MG63 (cell line): ENCODE data around the gene RPN2. TPM values are rescaled to one million over a fixed set of nuclear protein-coding genes. Genes with fewer than 3 reads are reported as not detected.

Source experiments
- DNase-seq: peaks from one replicate; pipeline ENCODE4 v3.0.0-alpha.2; 2020
- H3K27me3 ChIP-seq: fragments of 250-450 bp; sonication (Bioruptor Pico); 2 replicates; pipeline ENCODE4 v1.5.1; 2020; ENCODE audit warnings: mild to moderate bottlenecking, moderate library complexity
- H3K36me3 ChIP-seq: fragments of 250-450 bp; sonication (Bioruptor Pico); 2 replicates; pipeline ENCODE4 v1.5.1; 2020; ENCODE audit warnings: mild to moderate bottlenecking, moderate library complexity
- H3K4me3 ChIP-seq: fragments of 250-450 bp; sonication (Bioruptor Pico); 2 replicates; pipeline ENCODE4 v1.5.1; 2020; ENCODE audit warnings: mild to moderate bottlenecking, moderate library complexity
- H3K9me3 ChIP-seq: fragments of 250-450 bp; sonication (Bioruptor Pico); 2 replicates; pipeline ENCODE4 v1.5.1; 2020; ENCODE audit warnings: mild to moderate bottlenecking, moderate library complexity
- total RNA-seq: library from RNA; depleted of rRNA; stranded (reverse); fragments of >200 nt; shearing (Covaris generic); gene quantifications from 2 replicates; pipeline ENCODE4 v1.2.3, GENCODE V29; 2014; ENCODE audit warnings: low replicate concordance

RPN2 gene
- total RNA-seq, 1 experiment from 2014 or later = 488 TPM

GRCh38 chr20:37163832-37164554 lies 15.1 kb upstream of the RPN2 start:
- Histone ChIP-seq H3K9me3 (no peaks in the 10 kb centered on the region), H3K36me3 (no peaks in the 10 kb centered on the region), H3K4me3 (no peak overlapping the region), H3K27me3 (peaks cover 16% of the 10 kb centered on the region)
- no peak for DNase-seq

- no peaks in the 10 kb centered on the region for H3K9me3 ChIP-seq
- peaks cover 16% of the 10 kb centered on the region for H3K27me3 ChIP-seq
- no peaks in the 10 kb centered on the region for H3K36me3 ChIP-seq
- H3K4me3 ChIP-seq = no peak overlapping the region
- DNase-seq = no peak
Measured at GRCh38 chr20:37165031-37165430, 14.1 kb upstream of the RPN2 start.

GRCh38 chr20:37166867-37167266 lies 12.3 kb upstream of the RPN2 start:
- Histone ChIP-seq H3K36me3 (no peaks in the 10 kb centered on the region), H3K4me3 (no peak overlapping the region), H3K27me3 (peaks cover 15% of the 10 kb centered on the region), H3K9me3 (no peaks in the 10 kb centered on the region)
- no peak for DNase-seq

GRCh38 chr20:37172836-37173235 lies 6.3 kb upstream of the RPN2 start:
- Histone ChIP-seq H3K27me3 (no peaks in the 10 kb centered on the region), H3K4me3 (no peak overlapping the region), H3K9me3 (no peaks in the 10 kb centered on the region), H3K36me3 (no peaks in the 10 kb centered on the region)
- DNase-seq = no peak

DNA sequence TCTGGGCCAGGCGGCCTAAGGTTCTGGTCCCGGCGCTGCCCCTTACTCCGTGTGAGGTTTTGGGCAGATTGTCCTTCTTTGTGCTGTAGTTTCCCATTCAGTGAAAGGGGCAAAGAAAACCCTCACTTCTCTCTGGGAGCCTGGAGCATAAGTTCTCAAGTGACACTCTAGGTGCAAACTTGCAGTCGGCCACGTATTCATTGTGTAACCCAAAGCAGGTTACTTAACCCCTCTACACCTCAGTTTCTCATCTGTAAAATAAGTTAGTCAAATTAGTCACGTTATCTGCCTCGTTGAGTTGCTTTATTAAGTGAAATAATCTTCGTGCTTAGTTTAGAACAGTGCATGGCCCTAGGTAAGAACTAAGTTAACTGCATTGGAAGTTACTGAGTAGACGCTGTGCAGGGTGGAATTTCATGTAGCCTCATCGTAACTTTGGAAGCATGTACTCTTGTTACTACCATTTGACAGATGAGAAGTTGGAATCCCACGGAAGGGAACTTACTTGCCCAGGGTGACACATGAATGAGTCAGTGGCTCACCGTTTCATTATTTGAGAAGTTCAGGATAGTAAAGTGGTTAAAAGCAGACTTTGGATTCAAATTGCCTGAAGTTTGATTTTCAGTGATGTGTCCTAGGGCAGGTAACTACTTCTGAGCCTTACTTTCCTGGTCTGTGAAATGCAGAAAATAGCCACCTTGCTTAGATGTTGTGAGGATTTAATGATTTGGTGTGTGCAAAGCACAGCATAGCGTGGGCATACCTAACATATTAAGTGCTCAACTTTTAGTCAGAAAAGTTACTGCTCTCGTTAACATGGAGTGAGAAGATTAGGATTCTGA lies 774 bp downstream of the RPN2 start:
- Histone ChIP-seq H3K4me3 (peak overlapping the region; percentile 83), H3K27me3 (no peaks in the 10 kb centered on the region), H3K9me3 (no peaks in the 10 kb centered on the region), H3K36me3 (peaks cover 36% of the 10 kb centered on the region)
- peak; percentile 36 for DNase-seq

DNA sequence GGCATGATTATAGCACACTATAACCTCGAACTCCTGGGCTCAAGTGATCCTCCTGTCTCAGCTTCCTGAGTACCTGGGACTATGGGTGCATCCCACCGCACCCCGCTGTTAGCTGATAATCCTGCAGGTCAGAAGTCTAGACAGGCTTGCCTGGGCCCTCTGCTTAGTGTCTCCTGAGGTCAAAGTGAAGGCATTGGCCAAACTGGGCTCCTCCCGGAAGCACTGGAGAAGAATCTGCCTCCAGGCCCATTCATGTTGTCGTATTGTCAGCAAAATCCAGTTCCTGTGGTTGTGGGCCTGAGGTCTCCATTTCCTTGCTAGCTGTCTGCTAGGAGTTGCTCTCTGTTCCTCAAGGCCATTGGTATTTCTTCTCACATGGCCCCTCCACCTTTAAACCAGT lies 6.6 kb downstream of the RPN2 start:
- Histone ChIP-seq H3K9me3 (no peaks in the 10 kb centered on the region), H3K27me3 (no peaks in the 10 kb centered on the region), H3K4me3 (no peak overlapping the region), H3K36me3 (peaks cover 82% of the 10 kb centered on the region)
- DNase-seq = no peak

DNA sequence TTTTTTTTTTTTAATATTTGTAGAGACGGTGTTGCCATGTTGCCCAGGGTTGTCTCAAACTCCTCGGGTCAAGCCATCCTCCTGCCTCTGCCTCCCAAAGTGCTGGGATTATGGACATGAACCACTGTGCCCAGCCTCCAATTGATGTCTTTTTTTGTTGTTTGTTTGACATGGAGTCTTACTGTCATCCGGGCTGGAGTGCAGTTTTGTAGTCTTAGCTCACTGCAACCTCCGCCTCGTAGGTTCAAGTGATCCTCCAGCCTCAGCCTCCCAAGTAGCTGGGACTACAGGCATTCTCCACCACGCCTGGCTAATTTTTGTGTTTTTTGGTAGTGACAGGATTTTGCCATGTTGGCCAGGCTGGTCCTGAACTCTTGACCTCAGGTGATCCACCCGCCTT lies 9.7 kb downstream of the RPN2 start:
- H3K36me3 ChIP-seq = peaks cover 67% of the 10 kb centered on the region
- no peaks in the 10 kb centered on the region for H3K9me3 ChIP-seq
- no peak for DNase-seq
- no peak overlapping the region for H3K4me3 ChIP-seq
- no peaks in the 10 kb centered on the region for H3K27me3 ChIP-seq

DNA sequence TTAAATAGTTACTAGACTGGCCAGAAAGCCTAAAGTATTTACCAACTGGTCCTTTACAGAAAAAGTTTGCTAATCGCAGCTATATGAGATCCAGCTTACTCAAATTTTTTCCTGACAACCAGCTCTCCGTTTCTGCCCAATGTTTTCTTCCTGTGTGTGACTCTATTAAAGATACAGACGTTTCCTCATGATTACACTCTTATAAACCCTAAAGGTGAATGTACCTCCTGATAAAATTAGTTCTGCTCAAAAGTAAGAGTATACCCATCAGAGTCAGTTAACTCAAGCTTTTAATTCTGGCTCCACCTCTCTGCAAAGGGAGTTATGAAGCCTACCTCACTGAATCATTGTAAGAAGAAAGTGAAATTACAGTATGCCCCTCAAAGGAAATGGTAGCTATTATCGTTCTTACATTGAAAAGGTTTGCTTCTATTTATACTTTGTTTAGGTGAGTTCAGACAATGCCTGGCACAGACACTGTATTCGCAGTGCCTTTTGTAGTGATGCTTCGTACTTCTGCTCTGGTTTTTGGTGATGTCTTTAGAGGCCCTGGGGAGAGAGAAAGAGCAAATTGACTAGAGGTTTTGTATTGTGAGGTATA lies 10.4 kb downstream of the RPN2 start:
- no peaks in the 10 kb centered on the region for H3K9me3 ChIP-seq
- no peaks in the 10 kb centered on the region for H3K27me3 ChIP-seq
- DNase-seq = no peak
- peaks cover 62% of the 10 kb centered on the region for H3K36me3 ChIP-seq
- H3K4me3 ChIP-seq = no peak overlapping the region

GRCh38 chr20:37190354-37191112 lies 11.4 kb downstream of the RPN2 start:
- no peak for DNase-seq
- Histone ChIP-seq H3K36me3 (peaks cover 53% of the 10 kb centered on the region), H3K4me3 (no peak overlapping the region), H3K9me3 (no peaks in the 10 kb centered on the region), H3K27me3 (no peaks in the 10 kb centered on the region)

- Histone ChIP-seq H3K4me3 (no peak overlapping the region), H3K27me3 (no peaks in the 10 kb centered on the region), H3K36me3 (peaks cover 51% of the 10 kb centered on the region), H3K9me3 (no peaks in the 10 kb centered on the region)
- DNase-seq = peak; percentile 87
Measured at GRCh38 chr20:37192137-37192854, 13.2 kb downstream of the RPN2 start.

GRCh38 chr20:37193226-37193625 lies 14.1 kb downstream of the RPN2 start:
- DNase-seq = no peak
- Histone ChIP-seq H3K27me3 (no peaks in the 10 kb centered on the region), H3K9me3 (no peaks in the 10 kb centered on the region), H3K4me3 (no peak overlapping the region), H3K36me3 (peaks cover 47% of the 10 kb centered on the region)

DNA sequence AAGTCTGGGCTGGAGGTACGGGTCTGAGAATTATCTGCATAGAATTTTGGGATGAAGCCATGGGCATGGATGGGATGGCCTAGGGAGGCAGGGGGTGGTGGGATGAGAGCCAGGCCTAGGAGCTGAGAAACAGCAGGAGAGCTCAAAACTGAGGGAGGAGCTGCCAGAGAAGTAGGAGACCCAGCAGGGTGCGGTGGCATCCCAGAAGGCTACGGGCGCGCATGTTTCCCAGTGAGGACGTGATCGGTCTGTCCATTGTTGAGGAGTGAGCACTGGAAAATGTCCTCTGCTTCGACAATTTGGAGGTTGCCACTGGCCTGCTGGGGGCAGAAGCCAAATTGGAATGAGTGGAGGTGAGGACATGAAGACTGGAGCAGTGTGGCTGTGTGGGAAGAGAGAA lies 14.7 kb downstream of the RPN2 start:
- no peaks in the 10 kb centered on the region for H3K9me3 ChIP-seq
- peaks cover 50% of the 10 kb centered on the region for H3K36me3 ChIP-seq
- H3K4me3 ChIP-seq = no peak overlapping the region
- no peaks in the 10 kb centered on the region for H3K27me3 ChIP-seq
- no peak for DNase-seq

- DNase-seq = no peak
- no peaks in the 10 kb centered on the region for H3K9me3 ChIP-seq
- no peak overlapping the region for H3K4me3 ChIP-seq
- H3K36me3 ChIP-seq = peaks cover 50% of the 10 kb centered on the region
- H3K27me3 ChIP-seq = no peaks in the 10 kb centered on the region
Measured at GRCh38 chr20:37194621-37195417, 15.7 kb downstream of the RPN2 start.

- no peaks in the 10 kb centered on the region for H3K9me3 ChIP-seq
- no peak overlapping the region for H3K4me3 ChIP-seq
- H3K36me3 ChIP-seq = peaks cover 67% of the 10 kb centered on the region
- H3K27me3 ChIP-seq = no peaks in the 10 kb centered on the region
- DNase-seq = no peak
Measured at GRCh38 chr20:37198932-37199660, 20.0 kb downstream of the RPN2 start.

- Histone ChIP-seq H3K36me3 (peaks cover 76% of the 10 kb centered on the region), H3K9me3 (no peaks in the 10 kb centered on the region), H3K27me3 (no peaks in the 10 kb centered on the region), H3K4me3 (no peak overlapping the region)
- no peak for DNase-seq
Measured at GRCh38 chr20:37200376-37200775, 21.2 kb downstream of the RPN2 start.
